Breast epithelium (tissue), 4 donors: ENCODE results near the gene PTPRG. TPM values are rescaled to one million over a fixed set of nuclear protein-coding genes. Genes with fewer than 3 reads are reported as not detected.

Source experiments
- DNase-seq, 2 donors: peaks; one replicate each; pipeline ENCODE4 v3.0.0-alpha.2; 2019; ENCODE audit warnings: low spot score in 2 of 2
- H3K27ac ChIP-seq, 2 donors: fragments of 200-600 bp; sonication (generic) in 1 of 2; one replicate each; pipeline ENCODE4 v1.5.1; 2016 to 2019; ENCODE audit warnings: mild to moderate bottlenecking in 1 of 2
- H3K27me3 ChIP-seq, 2 donors: fragments of 200-600 bp; sonication (generic) in 1 of 2; one replicate each; pipeline versions ENCODE4 v1.5.1 to v1.6.0; 2017 to 2019; ENCODE audit warnings: control low read depth in 1 of 2, mild to moderate bottlenecking in 1 of 2
- H3K36me3 ChIP-seq: fragments of 200-600 bp; one replicate; pipeline ENCODE4 v1.5.1; 2019
- H3K4me1 ChIP-seq, 2 donors: fragments of 200-600 bp; sonication (generic); one replicate each; pipeline ENCODE4 v1.5.1; 2016 to 2019; ENCODE audit warnings: control low read depth in 1 of 2
- H3K4me3 ChIP-seq, 3 donors: fragments of 200-600 bp; sonication (generic); 1 replicate in 2 of 3; 2 replicates in 1 of 3; pipeline ENCODE4 v1.5.1; 2016 to 2019; ENCODE audit warnings: mild to moderate bottlenecking in 3 of 3, moderate library complexity in 2 of 3
- H3K9me3 ChIP-seq, 2 donors: fragments of 200-600 bp; sonication (generic) in 1 of 2; one replicate each; pipeline ENCODE4 v1.5.1; 2016 to 2019; ENCODE audit warnings: control low read depth in 1 of 2
- CTCF ChIP-seq, 3 donors: fragments of 450-650 bp; IDR thresholded peaks; one replicate each; pipeline ENCODE4 v1.5.1; 2016 to 2017; ENCODE audit warnings: antibody characterized with exemption in 3 of 3, mild to moderate bottlenecking in 3 of 3, moderate library complexity in 3 of 3
- POLR2A ChIP-seq: fragments of 450-650 bp; IDR thresholded peaks from one replicate; pipeline ENCODE4 v1.6.1; 2016; ENCODE audit warnings: antibody characterized with exemption, mild to moderate bottlenecking, moderate library complexity
- POLR2AphosphoS5 ChIP-seq, 3 donors: sonication (generic); formaldehyde crosslinking; IDR thresholded peaks; one replicate each; pipeline ENCODE4 v1.6.1; 2017; ENCODE audit warnings: antibody characterized with exemption in 3 of 3
- intact Hi-C: fragments of 100-400 bp; cut with DNase I; formaldehyde crosslinking; loops from one replicate; pipeline ENCODE4 v1.15.1; 2023; ENCODE audit warnings: low total_unique reads
- total RNA-seq, 3 donors: library from RNA; depleted of rRNA; stranded (reverse); fragments of >200 nt; gene quantifications; one replicate each; pipeline ENCODE4 v1.1.0, GENCODE V29; 2016

Gene PTPRG
- total RNA-seq, 3 donors from 2014 or later = 42.3 to 179 (median 61.6) TPM

GRCh38 chr3:61975199-61975598 lies 413.8 kb downstream of the PTPRG start:
- Histone ChIP-seq H3K27me3 (no peaks in the 10 kb centered on the region), H3K9me3 (no peaks in the 10 kb centered on the region), H3K4me1 (no peaks in the 10 kb centered on the region), H3K4me3 (no peak overlapping the region), H3K36me3 (no peaks in the 10 kb centered on the region), H3K27ac (no peak overlapping the region)
- TF ChIP-seq POLR2A (no peak), CTCF (IDR thresholded peaks at IDR 0.05) (no peak), POLR2AphosphoS5 (IDR thresholded peaks at IDR 0.05) (no peak)
- DNase-seq = no peak
- intact Hi-C loops = no loop called here

GRCh38 chr3:61975936-61976335 lies 414.6 kb downstream of the PTPRG start:
- TF ChIP-seq POLR2AphosphoS5 (IDR thresholded peaks at IDR 0.05) = no peak
- TF ChIP-seq POLR2A = no peak
- TF ChIP-seq CTCF (IDR thresholded peaks at IDR 0.05) = no peak
- DNase-seq = no peak
- no peaks in the 10 kb centered on the region for H3K27me3 ChIP-seq
- no peaks in the 10 kb centered on the region for H3K36me3 ChIP-seq
- intact Hi-C loops = no loop called here
- H3K4me3 ChIP-seq = no peak overlapping the region
- H3K9me3 ChIP-seq = no peaks in the 10 kb centered on the region
- H3K27ac ChIP-seq = no peak overlapping the region
- H3K4me1 ChIP-seq = no peaks in the 10 kb centered on the region

- H3K36me3 ChIP-seq = no peaks in the 10 kb centered on the region
- H3K4me1 ChIP-seq = no peaks in the 10 kb centered on the region
- no peak for DNase-seq
- intact Hi-C loops = no loop called here
- TF ChIP-seq POLR2AphosphoS5 (IDR thresholded peaks at IDR 0.05) = no peak
- TF ChIP-seq CTCF (IDR thresholded peaks at IDR 0.05) = no peak
- no peak for TF ChIP-seq POLR2A
- H3K27me3 ChIP-seq = no peaks in the 10 kb centered on the region
- H3K9me3 ChIP-seq = no peaks in the 10 kb centered on the region
- H3K27ac ChIP-seq = no peak overlapping the region
- no peak overlapping the region for H3K4me3 ChIP-seq
Measured at GRCh38 chr3:61978460-61979419, 417.4 kb downstream of the PTPRG start.

GRCh38 chr3:61979638-61980037 lies 418.3 kb downstream of the PTPRG start:
- no peaks in the 10 kb centered on the region for H3K27me3 ChIP-seq
- H3K4me1 ChIP-seq = no peaks in the 10 kb centered on the region
- TF ChIP-seq POLR2AphosphoS5 (IDR thresholded peaks at IDR 0.05) = no peak
- TF ChIP-seq CTCF (IDR thresholded peaks at IDR 0.05) = no peak
- TF ChIP-seq POLR2A = no peak
- DNase-seq = no peak
- no peaks in the 10 kb centered on the region for H3K9me3 ChIP-seq
- H3K4me3 ChIP-seq = no peak overlapping the region
- H3K36me3 ChIP-seq = no peaks in the 10 kb centered on the region
- H3K27ac ChIP-seq = no peak overlapping the region
- intact Hi-C loops = no loop called here

GRCh38 chr3:61980041-61980440 lies 418.7 kb downstream of the PTPRG start:
- Histone ChIP-seq H3K27ac (no peak overlapping the region), H3K4me1 (no peaks in the 10 kb centered on the region), H3K27me3 (no peaks in the 10 kb centered on the region), H3K9me3 (no peaks in the 10 kb centered on the region), H3K36me3 (no peaks in the 10 kb centered on the region), H3K4me3 (no peak overlapping the region)
- DNase-seq = no peak
- no peak for TF ChIP-seq CTCF (IDR thresholded peaks at IDR 0.05)
- TF ChIP-seq POLR2AphosphoS5 (IDR thresholded peaks at IDR 0.05) = no peak
- no peak for TF ChIP-seq POLR2A
- intact Hi-C loops = no loop called here
